GM19239 (cell line): Measurements from ENCODE around the gene EMP1.
A peak's percentile ranks its signal among the peaks of the same experiment; 100 is the strongest.

Experiments used
- DNase-seq: peaks from one replicate; pipeline ENCODE4 v3.0.0; 2011; ENCODE audit warnings: low spot score; ENCODE audit not compliant: insufficient read length
- FAIRE-seq: peaks from 2 replicates; lab custom pipeline; 2011; peaks lifted over from hg19 to GRCh38; lab: Jason Lieb, UNC

The EMP1 gene

GRCh38 chr12:13195250-13195649, 1.3 kb upstream of the EMP1 start:
- FAIRE-seq, result no peak
- no peak for DNase-seq

- DNase-seq (no peak), FAIRE-seq (no peak)
Measured at GRCh38 chr12:13195785-13196129, 769 bp upstream of the EMP1 start.

DNA sequence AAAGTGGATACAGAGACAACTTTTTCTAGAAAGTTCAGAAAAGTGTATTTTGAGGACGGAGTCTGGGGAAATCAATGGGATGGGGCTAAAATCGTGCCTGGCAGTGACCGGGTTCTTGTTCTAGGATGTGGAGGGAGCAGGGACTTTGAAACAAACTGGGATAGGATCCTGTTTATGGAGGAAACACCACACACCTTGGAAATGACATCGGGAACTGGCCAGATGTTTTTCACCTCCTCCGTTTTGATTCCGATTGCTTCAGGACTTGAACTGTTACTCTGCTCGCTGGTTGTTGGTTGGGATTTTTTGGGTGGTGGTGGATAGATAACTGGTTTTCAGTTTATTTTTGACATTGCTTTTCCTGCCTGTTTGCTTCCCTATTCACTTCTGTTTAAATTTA, 506 bp downstream of the EMP1 start:
- FAIRE-seq, result no peak
- DNase-seq, result no peak

DNA sequence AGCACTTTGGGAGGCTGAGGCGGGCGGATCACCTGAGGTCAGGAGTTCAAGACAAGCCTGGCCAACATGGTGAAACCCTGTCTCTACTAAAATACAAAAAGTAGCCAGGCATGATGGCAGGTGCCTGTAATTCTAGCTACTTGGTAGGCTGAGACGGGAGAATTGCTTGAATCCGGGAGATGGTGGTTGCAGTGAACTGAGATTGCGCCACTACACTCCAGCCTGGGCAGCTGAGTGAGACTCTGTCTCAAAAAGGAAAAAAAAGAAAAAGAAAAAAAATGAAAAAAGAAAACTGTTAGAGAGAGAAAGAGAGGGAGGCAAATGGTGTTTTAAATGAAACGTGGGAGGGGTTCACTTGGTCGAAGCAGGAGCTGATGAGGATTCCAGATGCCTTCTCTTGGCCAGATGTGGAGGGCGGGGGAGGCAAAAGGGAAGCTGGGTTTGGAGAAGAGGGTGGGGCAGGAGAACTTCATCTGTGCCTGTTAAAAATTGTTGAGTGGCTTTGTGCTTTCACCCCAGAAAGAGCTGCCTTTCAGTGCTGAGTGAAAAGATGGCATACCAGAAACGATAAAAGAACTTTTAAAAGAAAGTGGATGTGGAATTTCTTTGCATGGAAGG, 1.1 kb downstream of the EMP1 start:
- no peak for FAIRE-seq
- DNase-seq, result no peak

- DNase-seq, result no peak
- FAIRE-seq, result no peak
Measured at GRCh38 chr12:13198241-13198640, 1.7 kb downstream of the EMP1 start.

GRCh38 chr12:13198876-13199275, 2.4 kb downstream of the EMP1 start:
- DNase-seq, result no peak
- no peak for FAIRE-seq

DNA sequence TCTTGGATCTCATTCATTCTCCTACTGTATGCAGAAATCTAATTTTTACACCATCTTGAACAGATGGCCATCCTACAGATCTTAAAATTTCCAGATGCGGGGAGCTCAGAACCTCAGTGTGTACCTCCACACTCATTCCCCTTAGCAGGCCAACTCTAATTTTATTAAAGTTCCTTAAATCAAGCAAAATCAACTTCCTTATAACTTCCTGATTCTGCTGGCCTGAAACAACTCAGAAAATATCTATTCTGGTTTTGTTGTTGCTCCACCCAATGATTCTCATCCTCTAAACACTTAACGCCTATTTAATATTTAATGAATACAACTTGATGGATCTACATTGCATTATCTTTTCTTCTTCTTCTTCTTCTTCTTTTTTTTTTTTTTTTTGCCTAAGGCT, 3.1 kb downstream of the EMP1 start:
- no peak for DNase-seq
- no peak for FAIRE-seq

DNA sequence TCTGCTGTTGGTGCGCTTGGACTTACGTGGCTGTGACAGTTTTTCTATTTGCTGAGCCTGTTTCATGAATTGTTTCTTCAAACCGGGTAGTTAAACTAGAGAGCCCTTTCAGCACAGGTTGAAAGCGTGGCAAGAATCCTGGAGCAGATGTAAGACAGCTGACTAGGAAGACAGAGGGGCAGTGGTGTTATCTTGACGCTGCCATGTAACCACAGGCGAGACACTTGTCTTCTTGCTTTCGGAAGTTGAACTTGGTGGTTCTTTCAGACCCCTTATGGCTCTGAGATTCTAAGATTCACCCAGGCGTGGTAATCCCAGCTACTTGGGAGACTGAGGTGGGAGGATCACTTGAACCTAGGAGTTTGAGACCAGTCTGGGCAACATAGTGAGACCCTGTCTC, 4.3 kb downstream of the EMP1 start:
- DNase-seq (no peak), FAIRE-seq (no peak)

GRCh38 chr12:13203034-13203922, 6.8 kb downstream of the EMP1 start:
- no peak for FAIRE-seq
- no peak for DNase-seq

- DNase-seq, result no peak
- no peak for FAIRE-seq
Measured at GRCh38 chr12:13204428-13204827, 7.9 kb downstream of the EMP1 start.

- no peak for DNase-seq
- FAIRE-seq, result no peak
Measured at GRCh38 chr12:13205809-13206559, 9.5 kb downstream of the EMP1 start.

GRCh38 chr12:13206560-13206897, 10.0 kb downstream of the EMP1 start:
- FAIRE-seq (no peak), DNase-seq (no peak)

- FAIRE-seq (no peak), DNase-seq (no peak)
Measured at GRCh38 chr12:13208533-13209435, 12.3 kb downstream of the EMP1 start.

- no peak for FAIRE-seq
- DNase-seq, result no peak
Measured at GRCh38 chr12:13209436-13210235, 13.1 kb downstream of the EMP1 start.

DNA sequence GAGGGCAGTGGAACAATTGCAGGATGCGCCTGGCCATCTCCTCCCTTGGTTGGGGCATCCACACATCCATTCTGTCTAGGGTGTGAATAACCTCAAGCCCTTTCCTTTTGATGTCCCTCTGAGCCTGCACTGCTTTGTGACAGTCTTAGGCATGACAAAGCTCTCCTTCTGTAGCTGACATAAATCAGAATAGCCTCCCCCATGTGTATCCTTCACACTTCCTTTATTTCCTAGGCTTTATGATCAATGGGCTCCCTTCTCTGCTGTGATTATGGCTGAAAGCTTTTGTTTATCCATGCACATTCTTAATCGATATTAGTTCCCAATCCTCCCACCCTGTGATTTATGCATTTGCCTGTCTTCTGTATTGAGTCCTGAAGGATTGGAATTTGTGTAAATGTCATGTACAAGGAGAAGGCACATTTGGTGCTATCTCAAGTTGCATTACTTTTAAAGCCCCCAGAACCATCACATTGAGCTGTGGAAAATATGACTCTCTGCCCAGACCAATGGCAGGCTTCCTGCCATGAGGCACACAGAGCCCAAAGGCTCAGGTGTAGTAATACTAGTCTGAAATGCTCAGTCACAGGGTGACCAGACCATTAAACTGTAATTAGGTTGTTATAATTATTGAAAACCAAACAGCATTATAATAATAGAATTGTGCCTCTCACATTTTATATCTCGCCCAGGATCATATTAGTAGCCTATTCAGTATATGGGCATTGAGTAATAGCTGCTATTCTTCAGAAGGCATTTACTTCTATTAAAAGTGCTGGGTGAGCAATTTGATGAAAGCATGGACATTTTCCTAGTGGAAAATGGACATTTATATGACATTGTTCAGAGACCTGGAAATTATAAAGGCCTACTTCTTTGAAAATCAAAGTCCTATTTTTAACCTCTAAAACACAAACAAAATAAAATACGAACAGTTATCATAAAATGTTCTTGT, 14.0 kb downstream of the EMP1 start:
- DNase-seq (no peak), FAIRE-seq (no peak)

- DNase-seq (no peak), FAIRE-seq (no peak)
Measured at GRCh38 chr12:13211191-13211858, 14.8 kb downstream of the EMP1 start.

- DNase-seq (peak; percentile 36), FAIRE-seq (peak; percentile 65)
Measured at GRCh38 chr12:13211859-13212664, 15.5 kb downstream of the EMP1 start.
